ES-I3 (cell line): ENCODE measurements around the gene TSC22D3.

Source experiments
- H3K36me3 ChIP-seq: 2 replicates; pipeline ENCODE4 v1.6.1; 2013; ENCODE audit warnings: mild to moderate bottlenecking, low read length, control low read depth, moderate library complexity; ENCODE audit not compliant: insufficient read depth
- H3K4me1 ChIP-seq: 2 replicates; pipeline ENCODE4 v1.6.1; 2013; ENCODE audit warnings: mild to moderate bottlenecking, control low read depth, low read length; ENCODE audit not compliant: insufficient read depth
- H3K9ac ChIP-seq: 2 replicates; pipeline ENCODE4 v1.6.1; 2013; ENCODE audit warnings: low read depth, mild to moderate bottlenecking, low read length, moderate library complexity
- H3K9me3 ChIP-seq: 2 replicates; pipeline ENCODE4 v1.6.1; 2013; ENCODE audit warnings: mild to moderate bottlenecking, low read length, moderate library complexity; ENCODE audit not compliant: control insufficient read depth, insufficient read depth

Gene TSC22D3

GRCh38 chrX:107748506-107748905, 27.1 kb downstream of the TSC22D3 start:
- H3K36me3 ChIP-seq, result no peaks in the 10 kb centered on the region; the same call in 1 of the 2 replicates
- H3K4me1 ChIP-seq, result peaks cover 7% of the 10 kb centered on the region; the same call in 1 of the 2 replicates
- no peak overlapping the region for H3K9ac ChIP-seq
- no peaks in the 10 kb centered on the region for H3K9me3 ChIP-seq

- H3K36me3 ChIP-seq, result no peaks in the 10 kb centered on the region; the same call in 1 of the 2 replicates
- H3K4me1 ChIP-seq, result peaks cover 13% of the 10 kb centered on the region
- H3K9me3 ChIP-seq, result no peaks in the 10 kb centered on the region
- H3K9ac ChIP-seq, result no peak overlapping the region
Measured at GRCh38 chrX:107747596-107748161, 27.9 kb downstream of the TSC22D3 start.

- Histone ChIP-seq H3K9me3 (no peaks in the 10 kb centered on the region), H3K36me3 (no peaks in the 10 kb centered on the region), H3K9ac (no peak overlapping the region), H3K4me1 (peaks cover 13% of the 10 kb centered on the region)
Measured at GRCh38 chrX:107744868-107745267, 30.7 kb downstream of the TSC22D3 start.

GRCh38 chrX:107743995-107744394, 31.6 kb downstream of the TSC22D3 start:
- Histone ChIP-seq H3K9me3 (no peaks in the 10 kb centered on the region), H3K4me1 (peaks cover 13% of the 10 kb centered on the region), H3K36me3 (no peaks in the 10 kb centered on the region), H3K9ac (no peak overlapping the region)

- Histone ChIP-seq H3K9ac (peak overlapping the region; percentile 45), H3K9me3 (no peaks in the 10 kb centered on the region), H3K4me1 (peaks cover 13% of the 10 kb centered on the region), H3K36me3 (no peaks in the 10 kb centered on the region)
Measured at GRCh38 chrX:107742700-107743191, 32.8 kb downstream of the TSC22D3 start.

- Histone ChIP-seq H3K36me3 (no peaks in the 10 kb centered on the region), H3K9me3 (no peaks in the 10 kb centered on the region), H3K4me1 (peaks cover 22% of the 10 kb centered on the region), H3K9ac (peak overlapping the region; percentile 45; the same call in 1 of the 2 replicates)
Measured at GRCh38 chrX:107741404-107741790, 34.2 kb downstream of the TSC22D3 start.

GRCh38 chrX:107739541-107739940, 36.0 kb downstream of the TSC22D3 start:
- Histone ChIP-seq H3K9me3 (no peaks in the 10 kb centered on the region), H3K9ac (no peak overlapping the region), H3K36me3 (no peaks in the 10 kb centered on the region), H3K4me1 (peaks cover 23% of the 10 kb centered on the region)

GRCh38 chrX:107738768-107739167, 36.8 kb downstream of the TSC22D3 start:
- peaks cover 23% of the 10 kb centered on the region for H3K4me1 ChIP-seq
- no peaks in the 10 kb centered on the region for H3K36me3 ChIP-seq
- H3K9ac ChIP-seq, result no peak overlapping the region
- H3K9me3 ChIP-seq, result no peaks in the 10 kb centered on the region

- H3K4me1 ChIP-seq, result peaks cover 22% of the 10 kb centered on the region
- no peaks in the 10 kb centered on the region for H3K9me3 ChIP-seq
- no peaks in the 10 kb centered on the region for H3K36me3 ChIP-seq
- H3K9ac ChIP-seq, result no peak overlapping the region
Measured at GRCh38 chrX:107738272-107738671, 37.3 kb downstream of the TSC22D3 start.

- H3K4me1 ChIP-seq, result peaks cover 17% of the 10 kb centered on the region; the same call in 1 of the 2 replicates
- no peaks in the 10 kb centered on the region for H3K36me3 ChIP-seq
- no peaks in the 10 kb centered on the region for H3K9me3 ChIP-seq
- no peak overlapping the region for H3K9ac ChIP-seq
Measured at GRCh38 chrX:107736781-107737531, 38.6 kb downstream of the TSC22D3 start.

- no peaks in the 10 kb centered on the region for H3K36me3 ChIP-seq
- peaks cover 32% of the 10 kb centered on the region for H3K4me1 ChIP-seq
- no peak overlapping the region for H3K9ac ChIP-seq
- no peaks in the 10 kb centered on the region for H3K9me3 ChIP-seq
Measured at GRCh38 chrX:107734646-107735045, 40.9 kb downstream of the TSC22D3 start.

- peaks cover 41% of the 10 kb centered on the region for H3K4me1 ChIP-seq
- no peak overlapping the region for H3K9ac ChIP-seq
- H3K36me3 ChIP-seq, result no peaks in the 10 kb centered on the region
- no peaks in the 10 kb centered on the region for H3K9me3 ChIP-seq
Measured at GRCh38 chrX:107733686-107734085, 41.9 kb downstream of the TSC22D3 start.

- Histone ChIP-seq H3K9ac (peak overlapping the region; percentile 13; the same call in 1 of the 2 replicates), H3K9me3 (no peaks in the 10 kb centered on the region), H3K4me1 (peaks cover 39% of the 10 kb centered on the region), H3K36me3 (no peaks in the 10 kb centered on the region)
Measured at GRCh38 chrX:107731831-107732502, 43.6 kb downstream of the TSC22D3 start.

- peak overlapping the region; percentile 13; the same call in 1 of the 2 replicates for H3K9ac ChIP-seq
Measured at GRCh38 chrX:107730991-107731766, 44.4 kb downstream of the TSC22D3 start.

More at GRCh38 chrX:107730991-107731766, 44.4 kb downstream of the TSC22D3 start:
- Histone ChIP-seq H3K4me1 (peaks cover 34% of the 10 kb centered on the region), H3K9me3 (no peaks in the 10 kb centered on the region), H3K36me3 (no peaks in the 10 kb centered on the region)
